NCI-H82 treated with DMSO at 0.1 percent for 48 hours (cell line): ENCODE data around the gene TMC7.
"Not testable (repeated sequence)": the region's sequence is repeated elsewhere in the genome, so short reads cannot be mapped to it uniquely, and the experiment has no call there.

Experiments
- DNase-seq: peaks from one replicate; lab custom pipeline; 2025; ENCODE audit not compliant: unreplicated experiment; lab: John Stamatoyannopoulos, UW

The TMC7 gene

DNA sequence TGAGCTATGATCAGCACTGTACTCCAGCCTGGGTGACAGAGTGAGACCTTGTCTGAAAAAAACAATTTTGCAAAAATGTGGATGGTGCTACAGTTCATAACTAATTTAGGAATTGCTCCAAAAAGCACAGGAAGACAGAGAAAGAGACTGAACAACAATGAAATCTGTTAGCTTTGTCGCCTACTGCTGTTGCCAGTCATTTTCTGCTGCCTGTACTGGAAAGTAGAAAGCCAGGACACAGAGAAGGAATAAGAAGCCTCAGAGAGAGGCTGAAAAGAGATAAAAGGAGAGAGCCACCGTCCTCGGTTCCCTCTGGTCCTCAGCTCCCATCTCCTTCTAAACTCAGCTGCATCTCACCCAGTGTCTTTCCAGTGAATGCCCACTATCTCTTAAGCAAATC is 8.6 kb upstream of the TMC7 start:
- DNase-seq: no peak

GRCh38 chr16:18979936-18980335 is 3.8 kb upstream of the TMC7 start:
- DNase-seq: no peak

DNA sequence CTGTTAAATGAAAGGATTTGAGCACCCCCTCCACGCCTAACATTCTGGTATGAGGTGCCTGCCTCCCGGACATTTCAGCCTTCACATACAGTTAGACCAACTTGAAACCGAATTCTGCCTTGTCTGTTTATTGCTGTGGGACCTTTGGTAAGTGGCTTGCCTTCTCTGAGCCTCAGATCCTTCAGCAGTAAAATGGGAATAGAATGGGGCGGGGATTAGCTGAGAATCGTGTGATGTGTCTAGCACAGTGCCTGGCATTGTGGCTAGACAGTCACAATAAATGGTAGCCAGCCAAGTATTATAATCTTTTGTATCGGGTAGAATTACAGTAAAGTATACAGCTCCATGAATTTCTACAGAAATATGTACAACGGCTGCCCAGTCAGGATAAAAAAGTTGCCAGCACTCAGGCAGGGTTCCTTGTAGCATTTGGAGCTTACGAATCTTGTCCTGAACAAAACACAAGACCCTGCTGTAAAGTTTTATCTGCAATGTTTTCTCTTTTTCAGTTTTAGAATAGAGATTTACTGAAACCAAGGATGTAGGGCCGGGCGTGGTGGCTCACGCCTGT is 786 bp downstream of the TMC7 start:
- DNase-seq: no peak

GRCh38 chr16:18985256-18985655 is 1.5 kb downstream of the TMC7 start:
- not testable (repeated sequence) for DNase-seq

GRCh38 chr16:18991731-18992130 is 8.0 kb downstream of the TMC7 start:
- not testable (repeated sequence) for DNase-seq

- DNase-seq: not testable (repeated sequence)
Measured at GRCh38 chr16:18993531-18993930, 9.8 kb downstream of the TMC7 start.

DNA sequence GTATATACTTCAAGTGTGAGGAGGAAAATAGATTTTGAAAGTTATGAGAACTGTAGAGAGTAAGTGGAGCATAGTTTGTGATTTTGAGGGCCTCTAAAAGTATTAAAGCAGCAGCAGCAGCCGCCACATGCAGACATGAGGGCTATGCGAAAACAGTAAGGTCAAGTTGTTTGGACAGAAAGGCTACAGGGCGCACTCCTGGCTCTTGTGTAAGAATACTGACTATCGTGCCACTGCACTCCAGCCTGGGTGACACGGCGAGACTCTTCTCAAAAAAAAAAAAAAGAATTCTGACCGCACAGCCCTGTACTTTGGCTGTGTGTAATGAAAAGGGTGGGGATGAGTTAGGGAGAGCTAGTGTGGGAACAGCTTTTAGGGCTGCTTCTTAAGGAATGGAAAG is 10.4 kb downstream of the TMC7 start:
- DNase-seq: not testable (repeated sequence)

GRCh38 chr16:18995406-18995805 is 11.7 kb downstream of the TMC7 start:
- DNase-seq: not testable (repeated sequence)

DNA sequence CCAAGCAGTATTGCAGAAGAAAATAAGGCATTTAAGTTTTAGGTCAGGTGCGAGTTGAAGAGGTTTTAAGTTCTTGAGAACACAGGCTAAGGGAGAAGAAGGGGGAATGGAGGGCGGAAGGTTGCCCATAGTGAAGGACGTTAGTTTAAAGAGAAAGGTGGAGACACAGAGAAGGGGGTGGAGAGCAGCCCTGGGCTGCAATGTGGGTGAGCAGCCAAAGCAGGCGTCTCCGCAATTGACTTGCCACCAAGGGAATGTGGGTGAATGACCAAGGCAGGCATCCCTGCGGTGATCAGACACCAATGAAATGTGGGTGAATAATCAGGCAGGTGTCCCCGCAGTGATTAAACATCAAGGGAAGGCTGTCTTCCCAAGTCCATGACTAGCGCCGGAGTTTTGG is 12.8 kb downstream of the TMC7 start:
- not testable (repeated sequence) for DNase-seq

GRCh38 chr16:18997001-18997400 is 13.3 kb downstream of the TMC7 start:
- DNase-seq: not testable (repeated sequence)

DNA sequence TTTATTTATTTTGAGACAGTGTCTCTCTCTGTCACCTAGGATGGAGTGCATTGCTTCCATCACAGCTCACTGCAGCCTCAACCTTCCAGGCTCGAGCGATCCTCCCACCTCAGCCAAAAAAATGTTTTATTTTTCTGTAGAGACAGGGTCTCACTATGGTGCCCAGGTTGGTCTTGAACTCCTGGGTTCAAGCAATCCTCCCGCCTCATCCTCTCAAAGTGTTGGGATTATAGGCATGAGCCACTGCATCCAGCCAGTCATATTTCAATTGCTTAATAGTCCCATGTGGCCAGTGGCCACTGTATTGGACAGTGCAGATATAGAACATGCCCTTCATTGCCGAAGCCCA is 15.3 kb downstream of the TMC7 start:
- no peak for DNase-seq

GRCh38 chr16:19001788-19002187 is 18.1 kb downstream of the TMC7 start:
- no peak for DNase-seq

DNA sequence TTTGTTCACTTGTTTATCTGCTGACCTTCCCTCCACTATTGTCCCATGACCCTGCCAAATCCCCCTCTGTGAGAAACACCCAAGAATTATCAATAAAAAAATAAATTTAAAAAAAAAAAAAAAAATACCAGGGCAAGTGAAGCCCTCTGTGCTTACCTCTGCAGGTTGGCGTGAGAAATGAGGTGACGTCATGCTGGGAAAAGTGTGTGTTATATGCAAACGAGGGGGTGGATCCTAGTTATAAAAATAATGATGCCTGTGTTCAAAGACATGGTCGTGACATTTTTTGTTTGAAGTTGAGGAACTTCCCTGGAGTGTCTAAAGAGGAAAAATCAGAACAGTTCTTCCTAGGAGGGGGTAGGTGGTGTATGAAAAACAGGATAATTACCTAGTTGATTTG is 20.2 kb downstream of the TMC7 start:
- no peak for DNase-seq

DNA sequence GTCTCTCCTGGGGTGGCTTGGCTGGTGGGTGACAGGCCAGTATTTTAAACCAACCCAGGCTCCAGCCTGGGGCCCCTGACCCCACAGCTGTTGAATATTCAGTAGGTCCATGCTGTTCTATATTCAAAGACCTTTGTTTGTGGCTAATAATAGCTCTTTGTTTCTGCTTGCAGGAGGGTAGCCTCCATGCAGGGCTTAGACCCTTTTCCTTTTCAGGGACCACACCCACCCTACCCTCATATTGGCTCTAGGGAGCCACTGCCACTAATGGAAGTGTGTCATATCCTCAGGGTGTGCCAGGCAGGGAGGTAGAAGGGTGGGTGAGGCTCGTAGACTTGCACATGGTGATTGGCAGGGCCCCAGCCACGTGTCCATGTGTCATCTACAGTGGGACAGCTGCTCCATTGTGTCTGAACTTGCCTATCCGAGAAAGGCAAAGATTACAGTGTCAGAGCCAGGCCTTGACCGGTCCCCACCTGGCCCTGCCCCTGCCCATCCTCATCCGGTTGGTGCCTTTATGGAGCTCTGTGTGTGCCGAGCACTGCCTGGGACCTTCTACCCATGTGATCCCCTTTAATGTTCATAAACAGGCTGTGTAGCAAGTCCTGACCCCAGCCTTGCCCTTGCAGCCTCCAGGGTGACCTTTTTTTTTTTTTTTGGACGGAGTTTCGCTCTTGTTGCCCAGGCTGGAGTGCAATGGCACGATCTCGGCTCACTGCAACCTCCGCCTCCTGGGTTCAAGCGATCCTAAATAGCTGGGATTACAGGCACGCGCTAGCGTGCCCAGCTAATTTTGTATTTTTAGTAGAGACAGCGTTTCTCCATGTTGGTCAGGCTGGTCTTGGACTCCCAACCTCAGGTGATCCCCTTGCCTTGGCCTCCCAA is 22.1 kb downstream of the TMC7 start:
- no peak for DNase-seq

DNA sequence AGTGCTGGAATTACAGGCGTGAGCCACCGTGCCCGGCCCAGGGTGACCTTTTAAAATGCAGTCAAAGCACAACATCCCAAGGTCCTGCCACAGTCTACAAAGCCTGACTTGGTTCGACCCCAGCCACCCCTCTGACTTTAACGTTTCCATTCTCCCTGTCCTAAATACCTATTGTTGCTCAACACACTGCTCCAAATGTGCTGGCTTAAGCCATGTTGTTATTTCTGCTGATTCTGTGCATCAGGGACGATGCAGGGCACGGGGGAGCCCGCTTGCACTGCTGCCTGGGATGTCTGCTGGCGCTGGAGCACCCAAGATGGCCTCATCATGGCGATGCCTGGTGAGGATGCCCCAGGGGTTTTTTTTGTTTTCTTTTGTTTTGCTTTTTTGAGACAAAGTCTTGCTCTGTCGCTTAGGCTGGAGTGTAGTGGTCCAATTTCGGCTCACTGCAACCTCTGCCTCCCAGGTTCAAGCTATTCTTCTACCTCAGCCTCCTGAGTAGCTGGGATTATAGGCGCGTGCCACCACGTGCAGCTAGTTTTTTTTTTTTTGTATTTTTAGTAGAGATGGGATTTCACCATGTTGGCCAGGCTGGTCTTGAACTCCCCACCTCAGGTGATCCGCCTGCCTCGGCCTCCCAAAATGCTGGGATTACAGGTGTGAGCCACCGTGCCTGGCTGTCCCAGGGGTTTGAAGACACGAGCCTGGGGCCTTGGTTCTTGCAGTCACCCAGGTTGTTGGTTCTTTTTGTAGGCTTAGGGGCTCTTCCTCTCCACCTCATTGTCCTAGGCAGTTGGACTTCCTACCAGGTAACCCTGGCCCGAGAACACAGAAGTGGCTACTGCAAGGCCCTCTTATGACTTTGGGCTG is 22.9 kb downstream of the TMC7 start:
- DNase-seq: no peak

DNA sequence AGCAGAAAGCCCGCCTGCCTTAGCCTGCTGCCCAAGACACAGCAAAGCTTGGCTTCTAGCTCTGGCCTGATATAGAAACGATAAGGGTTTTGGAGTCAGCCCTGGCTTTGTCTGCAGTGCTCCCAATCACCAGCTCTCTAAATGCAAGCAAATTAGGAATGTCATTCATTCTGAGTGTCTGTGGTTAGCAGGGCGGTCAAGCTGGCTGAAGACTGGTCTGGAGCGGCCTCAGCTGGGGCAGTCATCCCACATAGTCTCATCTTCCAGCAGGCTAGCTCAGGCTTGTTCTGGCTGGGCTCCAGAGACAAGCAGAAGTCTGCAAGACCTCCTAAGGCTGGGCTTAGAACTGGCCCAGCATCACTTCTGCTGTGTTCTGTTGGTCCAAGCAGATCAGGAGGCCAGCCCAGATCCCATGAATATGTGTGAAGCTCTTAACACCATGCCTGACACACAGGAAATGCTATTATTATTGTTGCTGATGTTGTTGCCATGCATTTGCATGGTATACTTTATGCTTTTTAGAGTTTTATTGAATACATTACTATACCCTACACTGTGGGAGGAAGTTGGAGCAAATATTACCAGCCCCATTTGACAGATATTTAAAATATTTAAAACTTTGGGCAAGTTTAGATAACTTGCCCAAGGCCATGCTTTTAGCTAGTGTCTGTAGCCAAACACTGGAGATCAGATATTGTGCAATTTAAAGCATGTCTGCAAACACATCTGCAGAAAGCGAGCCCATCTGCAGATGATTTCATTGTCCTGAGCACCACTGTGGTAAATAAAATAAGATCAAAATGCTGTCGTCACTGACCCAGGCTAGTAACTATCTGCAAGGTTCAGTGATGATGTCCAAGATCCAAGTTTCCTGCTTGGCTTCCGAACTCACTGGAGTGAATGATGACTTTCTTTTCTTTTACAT is 24.8 kb downstream of the TMC7 start:
- no peak for DNase-seq

GRCh38 chr16:19011169-19011731 is 27.5 kb downstream of the TMC7 start:
- no peak for DNase-seq

- no peak for DNase-seq
Measured at GRCh38 chr16:19014461-19014860, 30.7 kb downstream of the TMC7 start.

DNA sequence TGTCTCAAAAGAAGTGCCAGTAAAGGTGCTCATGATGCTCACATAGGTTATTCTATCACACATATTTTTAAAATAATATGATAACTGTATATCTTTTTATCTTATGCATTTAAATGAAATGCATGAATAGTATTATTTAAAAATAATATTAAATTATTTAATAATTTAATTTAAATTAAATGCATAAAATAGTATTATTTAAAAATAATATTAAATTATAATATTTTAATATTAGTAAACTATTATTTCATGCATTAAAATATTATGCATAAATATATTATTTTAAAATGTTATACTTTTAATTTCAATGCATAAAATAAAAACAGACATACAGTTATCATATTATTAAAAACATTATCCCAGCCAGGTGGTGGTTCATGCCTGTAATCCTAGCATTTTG is 33.4 kb downstream of the TMC7 start:
- no peak for DNase-seq

DNA sequence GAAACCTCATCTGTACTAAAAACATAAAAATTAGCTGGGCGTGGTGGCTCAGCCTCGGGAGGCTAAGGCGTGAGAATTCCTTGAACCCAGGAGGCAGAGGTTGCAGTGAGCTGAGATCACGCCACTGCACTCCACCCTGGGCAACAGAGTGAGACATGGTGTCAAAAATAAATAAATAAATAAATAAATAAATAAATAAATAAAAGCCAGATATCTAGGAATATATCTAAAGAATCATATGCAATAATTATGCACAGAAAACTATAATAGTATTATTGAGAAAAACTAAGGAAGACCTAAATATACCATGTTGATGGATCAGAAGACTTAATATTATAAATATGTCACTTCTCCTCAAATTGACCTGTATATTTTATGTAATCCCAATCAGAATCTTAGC is 37.0 kb downstream of the TMC7 start:
- DNase-seq: no peak
